HG03064 (cell line): ENCODE measurements around the gene FRMD4A.
"Not testable (repeated sequence)": the region's sequence is repeated elsewhere in the genome, so short reads cannot be mapped to it uniquely, and the experiment has no call there.

Experiments
- ATAC-seq: cut with Tn5 transposase; IDR thresholded peaks from one replicate; pipeline ENCODE4 v1.9.1; 2021; ENCODE audit warnings: low read depth; ENCODE audit not compliant: unreplicated experiment

Gene FRMD4A

DNA sequence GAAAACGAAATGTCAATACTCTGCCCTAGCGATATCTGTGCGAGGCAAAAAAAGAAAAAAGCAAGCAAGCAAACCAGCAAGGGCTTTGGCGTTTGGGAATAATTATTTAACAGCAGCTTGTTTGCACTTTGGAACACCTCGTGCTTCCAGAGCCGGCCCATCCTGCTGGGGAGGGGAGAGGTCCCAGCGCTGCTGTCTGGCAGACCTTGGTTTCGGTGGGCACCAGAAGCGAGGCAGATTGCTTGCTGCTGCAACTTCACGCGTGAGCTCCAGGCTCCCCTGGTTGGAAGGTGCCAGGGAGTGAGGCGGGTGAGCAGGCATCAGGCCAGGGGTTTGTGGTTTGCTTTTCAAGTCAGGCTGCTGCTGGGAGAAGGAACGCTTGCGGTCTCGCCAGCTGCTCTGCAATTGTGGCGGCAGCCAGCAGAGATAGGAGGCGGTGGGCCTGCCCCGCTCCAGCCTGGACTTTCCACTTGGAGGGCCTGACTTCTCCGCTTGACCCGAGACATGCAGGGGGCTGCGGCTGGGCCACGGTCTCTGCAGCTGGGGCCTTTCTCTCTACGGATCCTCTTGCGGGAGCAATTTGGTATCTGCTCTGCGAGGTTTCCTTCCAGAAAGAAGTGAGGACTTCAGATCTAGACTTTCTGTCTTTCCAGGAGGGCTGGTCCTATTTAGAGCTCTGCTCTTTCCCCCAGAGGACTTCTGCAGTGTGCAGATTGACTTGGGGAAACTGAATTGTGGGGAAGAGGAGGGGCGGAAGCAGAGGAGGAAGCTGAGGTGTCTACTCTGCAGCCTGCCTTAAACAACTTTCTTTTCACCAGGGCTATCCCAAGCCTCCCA is 612.6 kb downstream of the FRMD4A start:
- no peak for ATAC-seq

- ATAC-seq, result no peak
These were observed 613.2 kb downstream of the FRMD4A start for GRCh38 chr10:13717571-13717935.

DNA sequence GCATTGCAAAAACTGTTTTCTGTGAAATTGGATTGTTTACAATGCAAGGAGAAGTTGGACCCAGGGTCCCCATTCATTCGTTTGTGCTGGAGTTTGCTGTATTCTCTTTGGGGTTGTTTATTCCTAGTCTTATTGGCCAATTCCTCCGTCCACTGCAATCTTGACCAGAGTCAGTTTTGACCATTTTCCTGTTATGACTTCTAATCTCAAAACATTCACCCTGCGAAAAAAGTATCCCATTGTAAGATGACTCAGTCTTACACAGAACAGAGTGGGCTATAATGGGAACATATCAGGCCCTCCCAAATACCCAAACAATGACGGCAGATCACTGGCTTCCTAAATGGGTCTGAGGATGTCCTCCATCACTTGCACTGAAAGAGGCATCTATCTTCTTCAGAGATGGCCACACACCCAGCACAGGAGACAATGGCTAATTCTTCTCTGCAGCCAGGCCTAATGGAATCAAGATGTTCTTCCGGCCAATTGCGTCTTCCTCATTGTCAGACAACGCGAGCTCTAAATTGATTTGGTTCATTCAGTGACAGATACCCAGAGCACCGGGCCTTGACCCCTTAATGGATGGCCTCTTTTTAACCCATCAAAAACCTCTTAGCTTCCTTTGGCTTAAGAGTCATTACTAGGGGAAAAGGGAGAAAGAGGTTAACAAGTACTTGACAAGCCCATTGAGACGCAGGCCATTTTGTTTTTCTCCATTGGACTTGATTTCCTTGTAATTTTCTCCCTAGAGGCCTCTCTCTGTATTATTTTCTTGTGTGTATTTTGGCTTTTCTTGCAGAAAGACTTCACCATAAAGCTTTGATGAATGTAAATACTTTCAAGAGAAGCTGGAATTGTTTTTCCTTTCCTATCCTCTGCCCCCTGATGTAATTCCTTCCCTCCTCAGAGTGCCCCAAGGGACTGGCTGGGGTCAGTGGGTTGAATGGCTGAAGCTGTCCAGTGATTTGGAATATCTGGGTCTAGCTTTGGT is 614.3 kb downstream of the FRMD4A start:
- ATAC-seq, result no peak

DNA sequence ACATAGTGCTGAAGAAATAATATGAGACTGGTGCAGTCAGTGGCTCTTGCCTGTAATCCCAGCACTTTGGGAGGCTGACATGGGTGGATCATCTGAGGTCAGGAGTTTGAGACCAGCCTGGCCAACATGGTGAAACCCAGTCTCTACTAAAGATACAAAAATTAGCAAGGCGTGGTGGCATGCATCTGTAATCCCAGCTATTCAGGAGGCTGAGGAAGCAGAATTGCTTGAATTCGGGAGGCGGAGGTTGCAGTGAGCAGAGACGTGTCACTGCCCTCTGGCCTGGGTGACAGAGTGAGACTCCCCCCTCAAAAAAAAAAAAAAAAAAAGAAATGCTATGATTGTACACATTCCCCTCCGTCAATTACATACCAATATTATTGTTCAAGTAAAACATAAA is 615.1 kb downstream of the FRMD4A start:
- ATAC-seq, result not testable (repeated sequence)

GRCh38 chr10:13715100-13715499 is 615.6 kb downstream of the FRMD4A start:
- ATAC-seq, result no peak

DNA sequence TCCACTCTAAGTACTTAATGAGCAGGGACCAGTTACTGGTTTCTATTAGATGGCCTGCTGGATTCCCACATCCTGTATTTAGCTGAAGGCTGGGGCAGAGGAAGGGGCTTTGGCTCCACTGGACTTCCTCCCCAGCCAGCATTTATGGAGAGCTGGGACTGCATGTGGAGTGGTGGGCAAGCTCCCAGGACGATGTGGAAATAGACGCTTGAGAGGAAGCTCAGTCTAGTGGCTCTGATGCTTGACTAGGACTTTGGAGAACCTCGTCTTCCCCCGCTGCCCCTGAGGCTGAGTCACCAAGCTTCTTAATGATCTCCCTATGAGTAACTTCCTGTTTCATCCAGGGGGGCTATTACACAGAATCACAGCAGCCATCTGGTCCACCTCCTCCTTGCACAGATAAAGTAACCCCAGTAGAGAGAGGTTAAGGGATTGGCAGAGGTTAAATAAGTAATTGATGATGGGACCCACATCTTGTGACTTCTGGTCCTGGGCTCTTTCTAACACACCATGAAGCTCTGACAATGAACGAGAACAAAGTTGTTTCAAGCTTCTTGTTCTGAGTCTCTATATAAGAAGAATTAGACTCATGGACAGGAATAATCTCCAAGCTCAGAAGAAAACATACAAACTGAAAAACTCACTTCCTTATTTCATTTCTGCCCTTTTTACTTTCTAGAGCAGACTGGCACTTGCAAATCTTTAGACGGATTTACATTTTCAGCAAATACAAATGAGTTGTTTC is 617.7 kb downstream of the FRMD4A start:
- ATAC-seq, result peak; percentile 67

- no peak for ATAC-seq
These were observed 618.3 kb downstream of the FRMD4A start for GRCh38 chr10:13712476-13712836.

GRCh38 chr10:13711291-13711690 is 619.4 kb downstream of the FRMD4A start:
- ATAC-seq, result no peak

DNA sequence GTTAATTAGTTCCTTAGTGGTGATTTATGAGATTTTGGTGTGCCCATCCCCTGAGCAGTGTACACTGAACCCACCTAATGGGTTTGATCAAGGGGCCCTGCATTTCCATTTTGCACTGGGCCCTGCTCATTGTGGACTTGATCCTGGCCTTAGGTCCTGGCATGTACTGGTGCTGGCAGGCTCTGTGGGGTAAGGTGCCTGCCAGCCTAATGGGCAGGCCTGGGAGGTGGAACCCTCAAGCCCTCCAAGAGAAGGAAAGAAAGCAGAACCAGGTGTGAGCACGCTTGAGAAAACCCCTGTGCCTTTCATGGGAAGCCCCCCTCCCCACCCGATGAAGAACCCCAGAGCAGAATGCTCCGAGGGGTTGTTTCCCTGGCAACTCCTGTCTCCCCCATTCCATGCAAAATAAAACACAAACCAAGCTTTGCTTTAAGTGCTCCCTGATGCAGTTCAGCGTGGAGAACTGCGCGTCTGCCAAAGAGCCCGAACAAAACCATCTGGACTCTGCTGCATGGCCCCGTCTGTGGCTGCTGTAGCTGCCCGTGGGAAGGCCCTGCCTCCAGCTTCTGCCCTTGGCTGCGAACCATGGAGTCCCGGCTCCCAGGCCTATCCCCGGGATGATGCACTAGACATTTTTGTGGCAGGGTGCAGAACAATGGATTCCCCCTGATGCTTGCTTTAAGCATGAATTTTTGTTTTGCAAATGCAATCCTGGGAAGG is 620.6 kb downstream of the FRMD4A start:
- no peak for ATAC-seq

DNA sequence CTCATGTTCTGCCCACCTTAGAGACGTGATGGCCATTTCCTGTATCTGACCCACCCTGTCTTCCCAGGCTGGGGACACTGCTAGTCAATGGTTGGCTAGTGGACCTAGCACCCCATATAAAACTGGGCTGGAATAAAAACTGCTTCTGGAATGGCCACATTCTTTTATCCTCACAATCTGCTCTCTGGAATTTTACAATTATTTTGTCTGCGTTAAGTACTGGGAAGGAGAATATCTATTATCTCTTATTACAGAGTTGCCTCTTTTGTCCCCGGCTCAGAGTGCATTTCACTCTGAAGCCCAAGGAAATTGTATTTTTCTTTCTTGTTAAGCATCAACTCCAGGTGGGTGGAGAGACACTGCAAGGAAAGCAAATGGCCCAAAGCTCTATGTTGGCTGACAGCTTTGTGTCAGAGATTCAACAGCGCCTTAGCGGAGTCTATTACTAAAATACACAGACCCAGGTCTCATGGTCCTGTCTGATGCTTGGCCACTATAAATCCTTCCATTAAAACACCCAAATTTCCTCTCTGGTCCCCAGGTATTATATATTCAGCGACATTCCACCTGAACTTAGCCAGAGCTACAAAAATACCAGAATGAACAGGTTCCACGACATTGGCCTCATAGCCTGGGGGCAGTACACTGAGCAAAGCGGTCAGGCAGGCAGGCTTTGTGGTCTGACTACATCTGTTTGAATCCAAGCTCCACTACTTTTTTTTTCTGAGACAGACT is 622.3 kb downstream of the FRMD4A start:
- no peak for ATAC-seq

DNA sequence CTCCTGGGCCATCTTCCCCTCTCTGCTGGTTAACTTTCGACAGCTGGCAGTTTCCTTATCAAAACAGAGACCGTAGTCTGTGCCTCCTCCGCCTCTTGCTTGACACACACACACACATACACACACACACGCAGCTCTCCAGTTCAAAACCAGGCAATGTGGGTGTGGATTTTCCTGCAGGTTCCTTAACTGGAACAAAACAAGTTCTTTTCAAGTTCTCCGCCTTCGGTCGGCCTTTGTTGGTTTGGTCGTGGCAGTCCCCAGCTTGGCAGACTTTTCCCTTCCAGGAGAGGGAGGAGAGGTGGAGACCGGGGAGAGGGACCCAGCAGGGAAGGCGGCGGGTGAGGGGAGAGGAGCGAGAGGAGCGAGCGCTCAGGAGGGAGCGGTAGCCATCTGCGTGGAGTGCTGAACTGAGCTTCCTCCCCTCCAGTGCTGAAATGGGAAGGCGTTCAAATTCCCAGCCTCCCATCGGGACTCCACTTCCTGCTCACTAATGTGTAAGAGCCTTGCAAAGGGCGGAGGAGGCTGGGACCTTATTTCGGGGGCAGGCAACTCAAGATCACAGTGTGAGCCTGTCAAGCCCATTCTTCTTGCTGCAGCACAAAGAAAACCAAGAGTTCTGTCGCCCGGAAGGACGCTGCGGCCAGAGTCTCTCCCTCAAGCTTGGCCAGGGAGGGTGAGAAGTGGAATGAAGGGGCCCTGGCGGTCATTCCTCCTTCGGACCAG is 623.4 kb downstream of the FRMD4A start:
- ATAC-seq, result no peak

DNA sequence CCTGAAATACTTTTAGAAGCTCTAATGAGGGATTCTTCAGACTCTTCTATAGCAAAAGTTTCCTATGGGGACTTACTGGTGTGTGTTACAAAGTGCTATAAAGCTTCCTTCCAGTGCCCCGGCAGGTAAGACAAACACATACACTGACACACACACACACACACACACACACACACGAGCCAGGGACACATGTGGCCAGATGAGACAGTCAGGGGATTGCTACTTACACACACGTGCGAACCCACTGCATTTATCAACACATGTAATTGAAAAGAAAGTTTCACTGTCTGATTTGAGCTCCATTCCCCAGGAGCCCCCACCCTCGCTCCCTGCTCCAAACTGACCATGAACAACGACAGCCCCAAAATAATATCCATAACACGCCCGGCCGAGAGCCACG is 624.1 kb downstream of the FRMD4A start:
- ATAC-seq, result no peak

DNA sequence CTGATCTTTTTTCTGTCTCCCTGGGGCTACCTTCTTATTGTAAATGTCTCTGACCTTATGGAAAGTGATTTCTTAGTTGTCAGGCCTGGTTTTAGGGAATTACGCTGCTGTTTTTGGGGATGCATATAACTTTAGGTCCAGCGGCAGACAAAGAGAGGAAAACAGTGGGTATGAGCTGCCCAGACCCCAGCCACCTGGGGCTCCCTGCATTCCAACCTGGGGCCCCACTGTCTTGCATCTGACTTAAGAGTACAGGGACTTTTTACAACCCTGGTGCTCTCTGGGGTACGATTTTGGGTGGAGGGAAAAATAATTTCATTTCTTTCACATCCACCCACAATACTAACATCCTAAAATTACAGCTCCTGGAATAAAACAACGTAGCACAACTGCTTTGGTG is 624.5 kb downstream of the FRMD4A start:
- no peak for ATAC-seq

- ATAC-seq, result no peak
These were observed 625.1 kb downstream of the FRMD4A start for GRCh38 chr10:13705526-13706174.

DNA sequence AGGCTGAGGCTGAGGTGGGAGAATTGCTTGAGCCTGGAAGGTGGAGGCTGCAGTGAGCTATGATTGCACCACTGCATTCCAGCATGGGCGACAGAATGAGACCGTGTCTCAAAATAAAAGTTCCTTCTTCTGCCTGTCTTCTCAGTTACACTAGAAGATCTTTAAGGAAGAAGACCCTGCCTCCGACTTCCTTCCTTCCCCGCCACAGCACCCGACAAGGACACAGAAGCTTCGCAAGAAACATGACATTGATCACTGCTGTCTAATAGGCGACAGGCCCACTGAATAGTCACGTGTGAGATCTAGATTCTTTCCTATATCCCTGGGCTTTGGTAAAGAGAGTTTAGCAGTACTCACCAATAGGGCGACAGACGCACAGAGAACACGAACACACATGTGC is 625.8 kb downstream of the FRMD4A start:
- no peak for ATAC-seq

GRCh38 chr10:13703997-13704536 is 626.7 kb downstream of the FRMD4A start:
- ATAC-seq, result no peak

GRCh38 chr10:13703101-13703818 is 627.5 kb downstream of the FRMD4A start:
- ATAC-seq, result no peak
